ENCODE data around the gene FRMD5.

- no peak for TF ChIP-seq REST (IDR thresholded peaks at IDR 0.05)
- no peak for TF ChIP-seq CTCF (IDR thresholded peaks at IDR 0.05)
- no peak for TF ChIP-seq HMGXB4 (CRISPR knock-in tag; IDR thresholded peaks at IDR 0.05; ENCODE audit: borderline replicate concordance)
- no peak for TF ChIP-seq TP53 (CRISPR knock-in tag; IDR thresholded peaks at IDR 0.05)
- no peak for TF ChIP-seq EP300 (IDR thresholded peaks at IDR 0.05)
- TF ChIP-seq POLR2A (IDR thresholded peaks at IDR 0.05; ENCODE audit: low read length): peak; percentile 63
- no peak for TF ChIP-seq USF2 (IDR thresholded peaks at IDR 0.05)
- TF ChIP-seq ZC3H11A (IDR thresholded peaks at IDR 0.05): no peak
- TF ChIP-seq ESRRA (IDR thresholded peaks at IDR 0.05; ENCODE audit: borderline replicate concordance, low read length): no peak
- 0 out of 2 replicates have a peak, but pooled peaks have one; percentile 13 for TF ChIP-seq BHLHE40 (IDR thresholded peaks at IDR 0.05; ENCODE audit: low read depth, low read length)
- TF ChIP-seq JUNB (IDR thresholded peaks at IDR 0.05): no peak
- no peak for TF ChIP-seq RCOR1 (IDR thresholded peaks at IDR 0.05; ENCODE audit: low read depth, low read length)
- TF ChIP-seq KDM1A (IDR thresholded peaks at IDR 0.05; ENCODE audit: low read depth): no peak
- TF ChIP-seq CBX8 (IDR thresholded peaks at IDR 0.05): no peak
These were observed at the start of gene FRMD5 for GRCh38 chr15:44195151-44195740.
